Fibroblast of gingiva (primary cell): Measurements from ENCODE around the gene GOLGA8K.
"Not testable (repeated sequence)": the region's sequence is repeated elsewhere in the genome, so short reads cannot be mapped to it uniquely, and the experiment has no call there.

ENCODE experiments used
- DNase-seq: peaks from one replicate; pipeline ENCODE4 v3.0.0-alpha.2; 2011; ENCODE audit warnings: low read depth

Gene GOLGA8K, protein sequence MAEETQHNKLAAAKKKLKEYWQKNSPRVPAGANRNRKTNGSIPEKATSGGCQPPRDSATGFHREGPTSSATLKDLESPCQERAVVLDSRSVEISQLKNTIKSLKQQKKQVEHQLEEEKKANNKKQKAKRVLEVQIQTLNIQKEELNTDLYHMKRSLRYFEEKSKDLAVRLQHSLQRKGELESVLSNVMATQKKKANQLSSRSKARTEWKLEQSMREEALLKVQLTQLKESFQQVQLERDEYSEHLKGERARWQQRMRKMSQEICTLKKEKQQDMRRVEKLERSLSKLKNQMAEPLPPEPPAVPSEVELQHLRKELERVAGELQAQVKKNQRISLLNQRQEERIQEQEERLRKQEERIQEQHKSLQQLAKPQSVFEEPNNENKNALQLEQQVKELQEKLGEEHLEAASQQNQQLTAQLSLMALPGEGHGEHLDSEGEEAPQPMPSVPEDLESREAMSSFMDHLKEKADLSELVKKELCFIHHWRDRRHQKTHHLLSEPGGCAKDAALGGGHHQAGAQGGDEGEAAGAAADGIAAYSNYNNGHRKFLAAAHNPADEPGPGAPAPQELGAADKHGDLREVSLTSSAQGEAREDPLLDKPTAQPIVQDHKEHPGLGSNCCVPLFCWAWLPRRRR

DNA sequence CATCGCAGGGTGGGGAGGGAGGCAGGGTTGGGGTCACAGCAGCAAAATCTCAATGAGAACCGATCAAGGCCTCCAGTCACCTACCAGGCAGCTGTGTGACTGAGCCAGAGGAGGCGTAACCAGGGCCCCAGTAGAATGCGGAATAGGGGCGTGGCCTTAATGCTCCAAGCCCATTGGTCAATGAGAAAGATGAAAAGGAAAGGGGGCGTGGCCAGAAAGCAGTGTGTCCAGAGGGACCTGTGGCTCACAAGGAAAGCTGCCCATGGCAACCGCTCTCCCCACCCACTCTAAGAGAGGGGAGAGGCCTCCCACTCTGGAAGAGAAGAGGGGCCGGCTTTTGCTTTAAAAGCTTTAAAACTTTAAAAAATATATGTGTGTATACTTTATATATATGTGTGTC, at the start of gene GOLGA8K:
Gene GOLGA8K (minus strand): TSS at position 101 of the 400 bp plus-strand sequence. CDS start 98 bp downstream, at position 3.
- DNase-seq = not testable (repeated sequence)

DNA sequence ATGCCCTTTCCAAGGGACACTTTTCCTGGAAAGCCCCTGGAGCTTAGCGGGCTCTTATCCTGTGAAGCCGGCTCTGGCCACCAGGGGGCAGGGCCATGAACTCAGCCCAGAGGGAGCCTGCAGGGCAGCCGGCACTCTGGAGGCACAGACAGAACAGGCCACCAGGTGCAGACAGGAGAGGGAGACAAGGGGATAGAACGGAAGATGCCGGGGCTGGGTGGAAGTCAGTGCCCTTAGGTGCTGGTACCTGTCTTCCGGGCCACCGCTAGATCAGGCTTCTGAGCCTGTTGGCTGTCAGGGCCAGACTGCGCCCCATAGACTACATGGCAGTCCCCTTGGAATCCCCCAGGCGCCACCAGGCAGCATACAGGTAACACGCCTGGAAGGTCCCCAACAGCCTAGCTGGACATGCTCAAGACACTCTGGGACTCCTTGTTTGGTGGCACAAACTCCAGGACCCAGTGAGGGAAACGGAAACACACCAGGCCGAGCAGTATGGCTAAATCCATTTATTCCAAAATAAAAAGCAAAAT, 37.4 kb upstream of the GOLGA8K start:
- DNase-seq = not testable (repeated sequence)

DNA sequence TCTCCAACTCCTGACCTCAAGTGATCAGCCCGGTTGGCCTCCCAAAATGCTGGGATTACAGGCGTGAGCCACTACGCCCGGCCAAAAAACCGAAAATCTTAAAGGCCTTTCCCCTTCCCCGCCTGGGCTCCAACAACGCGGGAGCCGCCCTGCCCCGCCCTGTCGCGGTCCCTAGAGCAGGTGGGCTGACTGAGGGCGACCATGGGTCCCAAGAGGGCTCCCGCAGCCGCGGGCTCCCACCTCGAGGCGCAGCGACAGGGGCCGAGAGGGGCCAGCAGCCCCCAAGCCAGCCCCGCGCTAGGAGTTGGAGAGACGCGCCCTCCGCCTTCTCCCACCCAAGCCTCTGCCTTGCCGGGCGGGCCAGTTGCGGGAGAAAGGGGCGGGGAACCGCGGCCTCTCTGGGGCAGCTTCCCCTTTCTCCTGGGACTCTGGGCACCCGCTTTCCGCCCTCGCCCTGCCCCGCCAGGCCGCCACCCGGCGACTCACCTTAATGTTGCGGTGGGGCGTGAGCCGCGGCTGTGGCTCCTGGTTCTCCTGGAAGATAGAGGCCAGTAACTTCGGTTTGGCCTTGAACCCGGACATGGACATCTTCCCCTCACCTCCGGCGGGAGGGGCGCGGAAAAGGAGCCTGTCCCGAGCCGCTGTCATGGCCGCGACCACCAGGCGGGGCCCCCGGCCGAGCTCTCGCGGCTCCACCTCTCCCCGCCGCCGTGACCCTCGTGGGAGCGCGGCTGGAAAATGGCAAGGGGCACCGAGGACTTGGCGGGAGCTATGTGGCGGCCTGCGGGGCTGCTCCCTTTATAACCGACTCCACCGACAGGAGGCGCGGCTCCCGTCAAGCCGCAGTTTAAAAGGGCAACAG, 31.2 kb upstream of the GOLGA8K start:
- not testable (repeated sequence) for DNase-seq

DNA sequence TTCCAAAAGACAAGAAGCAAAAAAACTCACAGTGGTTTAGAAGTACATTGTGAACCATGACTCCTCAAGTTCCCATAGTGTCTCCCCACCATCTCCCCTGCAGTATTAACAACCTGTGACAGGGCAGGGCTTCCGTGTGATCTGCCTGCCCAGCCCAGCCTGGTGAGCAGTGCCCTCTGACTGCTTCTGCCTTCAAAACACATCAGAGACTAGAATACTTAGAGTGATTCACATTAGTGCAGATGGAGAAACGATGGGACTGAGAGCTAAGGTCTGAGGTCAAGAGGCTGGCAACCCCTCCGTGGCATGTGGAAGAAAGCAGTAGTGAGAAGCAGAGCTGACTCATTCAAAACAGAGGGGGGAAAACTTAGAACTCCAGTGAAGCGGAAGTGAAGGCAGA, 24.5 kb upstream of the GOLGA8K start:
- DNase-seq = not testable (repeated sequence)

DNA sequence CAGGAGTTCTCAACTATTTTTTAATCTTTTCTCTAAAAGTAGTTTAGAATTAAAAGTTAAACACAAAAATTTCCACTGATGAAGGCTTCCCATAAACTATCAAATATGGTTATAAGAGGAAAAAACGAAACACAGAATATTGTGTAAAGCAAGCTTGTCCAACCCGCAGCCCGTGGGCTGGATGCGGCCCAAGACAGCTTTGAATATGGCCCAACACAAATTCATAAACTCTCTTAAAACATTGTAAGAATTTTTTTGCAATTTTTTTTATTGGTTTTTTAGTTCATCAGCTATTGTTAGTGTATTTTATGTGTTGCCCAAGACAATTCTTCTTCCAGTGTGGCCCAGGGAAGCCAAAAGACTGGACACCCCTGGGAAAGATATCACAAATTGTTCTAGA, 23.4 kb upstream of the GOLGA8K start:
- peak; percentile 0 for DNase-seq

DNA sequence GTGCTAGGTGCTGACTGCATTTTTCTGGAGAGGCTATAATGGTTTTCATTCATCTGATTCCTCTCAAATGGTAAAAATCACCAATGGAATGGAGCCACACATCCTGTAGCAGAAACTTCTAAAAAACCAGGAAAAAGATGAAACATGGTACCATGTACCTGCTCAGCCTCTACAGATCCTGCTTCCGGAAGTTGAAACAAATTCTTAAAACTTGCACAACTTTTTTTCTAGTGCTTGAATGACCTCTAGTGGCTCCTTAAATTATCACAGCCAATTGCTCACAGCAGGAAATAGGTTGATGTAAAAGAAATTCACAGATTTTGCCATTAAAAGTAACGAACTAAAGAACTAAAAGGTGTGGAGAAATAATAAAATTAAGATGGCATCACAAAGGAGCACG, 4.8 kb upstream of the GOLGA8K start:
- DNase-seq = not testable (repeated sequence)

DNA sequence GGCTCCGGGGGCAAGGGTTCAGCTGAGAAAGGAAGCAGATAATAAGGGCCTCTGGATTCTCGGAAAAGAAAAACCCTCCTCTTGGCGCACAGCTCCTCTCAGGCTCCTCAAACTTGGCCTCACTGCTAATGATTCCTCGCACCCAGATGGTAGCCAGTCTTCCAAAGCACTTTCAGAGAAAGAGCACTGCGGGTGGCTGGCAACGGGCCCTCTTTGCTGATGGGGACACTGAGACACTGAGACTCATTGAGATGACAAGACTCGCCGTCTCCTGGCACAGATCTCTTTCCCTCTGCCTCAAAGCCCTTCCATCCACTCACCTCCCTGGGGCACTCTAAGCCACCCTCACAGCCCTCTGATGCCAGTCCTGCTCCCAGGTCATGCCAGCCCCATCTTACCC, 6.6 kb downstream of the GOLGA8K start:
- not testable (repeated sequence) for DNase-seq

DNA sequence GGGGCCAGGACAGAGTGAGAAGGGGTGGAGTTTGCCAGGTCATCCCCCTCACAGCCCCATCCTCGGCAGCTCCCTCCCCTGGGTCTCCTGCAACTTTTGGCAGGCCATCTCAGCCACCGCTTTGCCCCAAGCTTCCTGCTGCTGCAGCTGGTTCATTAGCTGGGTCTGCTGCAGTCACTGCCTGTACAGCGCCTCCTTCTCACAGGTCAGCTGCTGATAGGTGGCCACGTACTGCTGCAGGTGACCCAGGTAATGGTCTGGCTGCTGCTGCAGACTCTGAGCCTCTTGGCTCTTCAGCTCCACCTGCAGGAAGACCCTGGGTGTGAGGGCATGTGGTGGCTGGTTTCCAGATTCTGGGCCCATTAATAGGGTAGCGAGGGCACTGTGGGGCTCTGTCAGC, 8.3 kb downstream of the GOLGA8K start:
- DNase-seq = not testable (repeated sequence)

DNA sequence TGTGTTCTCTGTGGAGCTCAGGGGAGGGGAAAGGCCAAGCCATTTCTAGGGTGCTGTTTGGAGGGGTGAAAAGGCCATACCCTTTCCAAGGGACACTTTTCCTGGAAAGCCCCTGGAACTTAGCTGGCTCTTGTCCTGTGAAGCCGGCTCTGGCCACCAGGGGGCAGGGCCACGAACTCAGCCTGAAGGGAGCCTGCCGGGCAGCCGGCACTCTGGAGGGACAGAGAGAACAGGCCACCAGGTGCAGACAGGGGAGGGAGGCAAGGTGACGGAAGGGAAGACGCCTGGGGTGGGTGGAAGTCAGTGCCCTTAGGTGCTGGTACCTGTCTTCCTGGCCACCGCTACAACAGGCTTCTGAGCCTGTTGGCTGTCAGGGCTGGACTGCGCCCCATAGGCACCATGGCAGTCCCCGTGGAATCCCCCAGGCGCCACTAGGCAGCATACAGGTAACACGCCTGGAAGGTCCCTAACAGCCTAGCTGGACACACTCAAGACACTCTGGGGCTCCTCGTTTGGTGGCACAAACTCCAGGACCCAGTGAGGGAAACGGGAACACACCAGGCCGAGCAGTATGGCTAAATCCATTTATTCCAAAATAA, 14.9 kb downstream of the GOLGA8K start:
- DNase-seq = not testable (repeated sequence)

DNA sequence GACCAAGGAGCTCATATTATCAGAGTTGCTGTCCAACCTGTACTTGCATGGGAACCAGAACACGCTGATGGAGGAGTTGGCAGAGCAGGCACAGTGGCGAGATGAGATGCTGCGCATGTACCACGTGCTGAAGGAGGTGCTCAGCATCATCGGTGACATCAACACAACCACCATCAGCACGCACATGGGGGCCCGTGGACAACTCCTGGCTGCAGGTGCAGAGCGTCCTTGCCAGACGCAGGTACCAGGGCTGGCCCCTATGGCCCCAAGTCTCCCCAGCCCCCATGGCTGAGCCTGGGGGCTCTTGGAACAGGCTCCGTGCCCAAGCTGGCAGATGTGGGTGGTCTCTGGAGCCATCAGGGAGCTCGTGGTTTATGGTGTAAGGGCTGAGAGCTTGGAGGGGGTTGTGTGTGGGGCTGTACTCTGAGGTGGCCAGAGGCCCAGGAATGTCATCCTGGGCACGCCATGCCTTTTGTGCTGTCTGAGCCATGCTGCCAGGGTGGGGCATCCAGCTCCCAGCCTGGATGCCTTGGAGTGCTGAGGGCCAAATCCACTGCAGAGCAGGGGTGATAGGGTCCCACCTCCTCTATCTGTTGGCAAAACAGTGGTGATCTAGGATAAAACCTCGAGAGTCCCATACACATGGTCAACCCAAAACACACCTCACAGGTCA, 17.1 kb downstream of the GOLGA8K start:
- not testable (repeated sequence) for DNase-seq

DNA sequence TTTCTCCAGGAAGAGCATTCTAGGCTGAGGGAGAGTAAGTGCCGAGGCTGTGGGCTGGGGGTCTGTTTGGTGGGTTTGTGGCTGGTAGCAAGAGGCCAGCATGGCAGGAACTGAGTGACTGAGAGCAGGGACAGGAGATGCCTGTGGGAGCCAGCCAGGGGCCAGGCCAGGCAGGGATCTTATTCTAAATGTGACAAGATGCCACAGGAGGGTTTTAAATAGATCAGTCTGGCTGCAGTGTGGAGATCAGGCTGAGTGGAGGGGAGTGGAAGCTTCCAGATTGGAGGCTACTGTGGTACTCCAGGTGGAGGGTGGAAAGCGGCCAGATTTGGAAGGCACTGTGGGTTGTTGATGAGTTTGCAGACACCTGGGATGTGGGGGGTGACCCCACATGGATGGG, 28.9 kb downstream of the GOLGA8K start:
- not testable (repeated sequence) for DNase-seq

DNA sequence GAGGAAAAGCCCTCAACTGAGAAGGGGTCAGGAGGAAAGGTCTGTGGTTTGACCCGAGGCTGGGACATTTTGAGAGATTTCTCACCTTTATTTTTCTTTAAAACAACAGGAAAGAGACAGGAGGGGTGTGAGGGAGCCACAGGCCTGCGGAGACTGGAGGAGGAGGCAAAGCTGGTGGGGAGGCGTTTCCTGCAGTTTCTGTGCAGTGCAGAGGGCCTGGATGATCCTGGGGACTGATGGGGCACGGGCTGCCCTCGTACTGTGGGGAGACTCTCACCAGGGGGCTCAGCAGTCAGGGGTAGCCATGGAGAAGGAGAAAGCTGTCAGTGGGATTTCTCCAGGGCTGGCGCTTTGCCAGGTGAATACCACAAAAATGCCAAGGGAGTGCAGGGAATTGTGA, 29.4 kb downstream of the GOLGA8K start:
- DNase-seq = not testable (repeated sequence)

DNA sequence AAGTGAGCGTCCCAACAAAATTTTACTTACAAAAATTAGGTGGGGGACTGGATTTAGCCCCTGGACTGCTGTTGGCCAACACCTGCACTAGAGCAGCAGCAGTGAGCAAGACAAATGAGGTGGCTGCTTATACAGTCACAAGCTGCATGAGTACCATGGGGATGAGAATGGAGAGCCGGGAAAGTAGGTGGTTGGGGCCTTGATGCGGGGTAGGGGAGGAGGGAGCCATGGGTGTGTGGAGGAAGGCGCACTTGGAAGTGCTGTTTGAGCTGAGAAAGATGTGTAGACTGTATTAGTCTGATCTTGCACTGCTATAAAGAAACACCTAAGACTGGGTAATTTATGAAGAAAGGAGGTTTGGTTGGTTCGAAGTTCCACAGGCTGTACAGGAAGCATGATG, 31.0 kb downstream of the GOLGA8K start:
- not testable (repeated sequence) for DNase-seq

DNA sequence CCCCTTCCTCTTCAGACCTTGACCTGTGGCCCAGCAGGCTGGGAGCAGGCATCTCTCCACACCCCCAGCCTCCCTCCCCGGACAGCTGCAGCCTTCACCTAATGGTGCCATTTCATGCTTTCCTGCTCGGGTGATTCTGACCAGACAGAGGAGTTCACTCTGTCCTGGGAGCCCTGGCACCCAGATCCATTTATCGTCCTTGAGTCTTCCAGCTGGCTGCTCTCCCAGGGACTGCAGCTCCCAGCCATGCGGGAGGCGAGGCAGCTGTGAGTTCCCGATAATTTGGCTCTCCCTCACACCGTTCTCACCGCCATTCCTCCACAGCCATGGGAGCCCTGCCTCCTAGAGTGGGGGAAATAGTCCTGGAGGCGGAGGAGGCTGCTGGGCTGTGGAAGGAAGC, 32.6 kb downstream of the GOLGA8K start:
- DNase-seq = not testable (repeated sequence)

DNA sequence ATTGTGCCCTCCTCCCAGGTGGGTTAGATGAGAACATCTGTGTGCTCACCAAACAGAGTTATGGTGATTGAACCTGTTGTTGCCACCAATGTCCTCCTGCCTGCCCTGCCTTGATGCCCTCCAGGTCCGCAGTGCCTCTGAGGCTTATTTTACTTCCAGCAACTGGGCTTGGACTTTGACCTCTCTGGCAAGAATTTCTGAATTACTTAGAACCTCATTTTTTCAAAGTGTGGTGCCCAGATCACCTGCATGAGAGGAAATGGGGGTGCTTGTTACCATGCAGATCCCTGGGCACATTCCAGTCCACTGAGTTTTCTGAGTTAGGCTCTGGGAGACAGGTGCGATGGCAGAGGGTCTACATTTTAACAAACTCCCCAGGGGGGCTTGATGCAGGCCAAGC, 33.0 kb downstream of the GOLGA8K start:
- not testable (repeated sequence) for DNase-seq

DNA sequence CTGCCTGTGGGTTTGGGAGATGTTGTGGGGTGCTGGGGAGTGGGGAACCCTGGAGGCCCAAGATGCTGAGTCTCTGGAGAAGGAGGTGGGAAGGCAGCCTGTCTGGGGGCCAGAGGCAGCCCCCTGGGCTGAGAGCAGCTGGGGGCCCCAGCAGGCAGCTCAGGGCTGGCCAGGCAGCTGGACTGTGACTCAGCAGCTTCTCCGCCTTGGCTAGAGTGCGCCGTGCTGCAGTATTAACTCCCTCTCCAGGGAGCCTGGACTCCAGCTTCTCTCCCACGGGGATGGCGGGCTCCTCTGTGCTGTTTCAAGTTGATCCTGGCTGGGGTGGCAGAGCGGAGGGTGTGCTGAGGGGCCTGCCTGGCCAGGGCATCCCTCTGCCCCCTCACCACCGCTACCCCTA, 36.6 kb downstream of the GOLGA8K start:
- not testable (repeated sequence) for DNase-seq

DNA sequence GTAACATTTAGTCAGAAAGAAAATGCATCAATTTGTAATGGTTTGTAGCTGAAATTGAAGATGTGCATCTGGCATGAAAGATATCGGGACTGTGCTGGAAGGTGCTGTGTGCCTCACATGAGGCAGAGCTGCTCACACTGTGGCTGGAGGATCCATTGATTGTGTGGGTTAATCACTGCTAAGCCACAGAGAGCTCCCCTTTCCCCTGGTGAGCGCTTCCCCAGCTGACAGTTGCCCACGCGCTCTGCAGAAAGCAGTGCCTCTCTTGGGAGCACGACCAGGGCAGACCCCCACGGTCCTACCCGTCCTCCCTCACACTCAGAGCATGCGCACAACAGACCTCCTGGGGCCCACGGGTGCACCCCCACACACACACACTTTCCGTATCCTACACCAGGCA, 37.1 kb downstream of the GOLGA8K start:
- not testable (repeated sequence) for DNase-seq

DNA sequence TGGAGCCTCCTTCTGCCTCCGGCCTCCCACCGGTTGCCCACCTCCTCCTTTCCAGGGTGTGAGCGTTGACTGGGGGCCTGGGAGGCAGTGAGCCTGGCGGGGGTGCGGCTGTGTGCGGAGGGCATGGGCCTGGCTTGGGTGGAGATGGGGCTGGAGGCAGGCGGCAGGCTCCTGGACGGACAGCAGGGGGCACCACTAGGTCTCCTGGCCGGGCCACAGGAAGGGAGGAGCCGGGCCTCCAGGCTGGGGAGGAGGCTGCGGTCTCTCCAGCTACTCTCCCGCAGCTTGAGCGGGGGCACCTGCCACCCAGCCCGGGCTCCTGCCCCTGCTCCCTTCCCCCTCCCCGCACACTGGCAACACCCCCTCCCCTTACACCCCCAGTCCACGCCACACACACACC, 38.1 kb downstream of the GOLGA8K start:
- DNase-seq = not testable (repeated sequence)

DNA sequence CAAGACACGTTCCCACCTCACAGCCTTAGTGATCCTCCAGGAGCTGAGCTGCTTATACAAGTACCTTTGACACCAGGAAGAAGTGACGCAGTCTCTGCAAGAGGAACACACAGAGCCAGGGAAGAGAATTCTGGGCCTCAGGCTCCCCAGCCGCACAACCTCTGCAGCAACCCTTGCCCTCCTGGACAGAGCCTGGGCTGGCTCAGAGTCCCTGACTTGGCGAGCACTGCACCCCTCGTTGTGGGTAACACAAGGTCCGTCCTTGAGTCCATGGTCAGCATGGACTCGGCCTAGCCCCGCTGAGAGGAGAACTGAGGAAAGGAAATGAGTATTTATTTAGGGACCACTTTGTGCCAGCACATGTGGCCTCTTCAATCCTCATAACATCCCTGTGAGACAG, 39.6 kb downstream of the GOLGA8K start:
- not testable (repeated sequence) for DNase-seq

DNA sequence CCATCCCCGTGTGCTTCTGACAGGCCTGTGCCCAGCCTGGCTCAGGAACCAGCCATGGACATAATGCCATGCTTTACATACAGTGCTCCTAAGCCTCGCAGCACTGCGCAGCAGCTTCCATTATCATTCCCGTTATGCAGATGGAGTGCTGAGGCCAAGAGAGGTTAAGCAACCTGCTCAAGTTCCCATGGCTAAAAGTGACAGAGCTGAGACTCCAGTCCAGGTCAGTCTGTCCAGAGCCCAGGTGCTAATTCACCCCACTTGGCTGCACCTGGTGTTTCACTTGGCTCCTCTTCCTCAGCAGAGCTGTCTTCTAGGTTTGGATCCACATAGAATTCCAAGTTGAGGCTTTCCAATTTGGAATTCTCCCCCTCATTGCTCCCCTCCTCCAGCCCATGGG, 41.4 kb downstream of the GOLGA8K start:
- DNase-seq = not testable (repeated sequence)

DNA sequence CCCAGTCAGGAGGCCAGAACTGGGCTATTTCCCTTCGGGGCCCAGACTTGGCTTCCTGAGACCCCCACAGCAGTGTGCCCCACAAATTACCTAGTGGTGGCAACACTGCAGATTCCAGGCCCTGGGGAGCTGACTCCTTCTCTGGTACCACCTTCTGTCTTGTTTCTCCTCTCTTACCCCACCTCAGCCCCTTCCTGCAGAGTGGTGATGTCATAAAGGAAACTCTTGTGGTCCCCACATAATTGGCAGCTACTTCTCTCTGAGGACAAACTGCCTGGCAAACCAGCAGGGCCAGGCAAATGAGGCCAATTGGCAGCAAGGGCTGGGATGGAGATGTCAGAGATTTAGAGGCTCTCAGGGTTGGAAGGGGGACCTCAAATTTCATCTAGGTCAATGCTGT, 44.6 kb downstream of the GOLGA8K start:
- not testable (repeated sequence) for DNase-seq
